Esophagus (tissue), 2 donors: ENCODE measurements around the gene CBFA2T3. TPM values are rescaled to one million over a fixed set of nuclear protein-coding genes. Genes with fewer than 3 reads are reported as not detected.
"Not testable (repeated sequence)": the region's sequence is repeated elsewhere in the genome, so short reads cannot be mapped to it uniquely, and the experiment has no call there.

Experiments used
- H3K27ac ChIP-seq, 2 donors: one replicate each; pipeline ENCODE4 v1.5.1; 2013; ENCODE audit warnings: low read depth in 2 of 2, mild to moderate bottlenecking in 2 of 2, inconsistent platforms in 1 of 2, low read length in 1 of 2, moderate library complexity in 1 of 2
- H3K27me3 ChIP-seq, 2 donors: one replicate each; pipeline ENCODE4 v1.6.1; 2013; ENCODE audit warnings: low read length in 2 of 2, control low read depth in 1 of 2, mild to moderate bottlenecking in 1 of 2; ENCODE audit not compliant: insufficient read depth in 2 of 2, control insufficient read depth in 1 of 2
- H3K36me3 ChIP-seq, 2 donors: one replicate each; pipeline ENCODE4 v1.6.1; 2013; ENCODE audit warnings: low read length in 1 of 2; ENCODE audit not compliant: control insufficient read depth in 2 of 2, insufficient read depth in 2 of 2
- H3K4me1 ChIP-seq, 2 donors: one replicate each; pipeline ENCODE4 v1.6.1; 2013; ENCODE audit warnings: low read length in 1 of 2; ENCODE audit not compliant: control insufficient read depth in 2 of 2, insufficient read depth in 2 of 2
- H3K4me3 ChIP-seq, 2 donors: one replicate each; pipeline ENCODE4 v1.5.1; 2013; ENCODE audit warnings: low read length in 2 of 2, mild to moderate bottlenecking in 2 of 2, low read depth in 1 of 2, moderate library complexity in 1 of 2
- H3K9me3 ChIP-seq, 2 donors: one replicate each; pipeline ENCODE4 v1.6.1; 2013; ENCODE audit warnings: mild to moderate bottlenecking in 2 of 2, low read depth in 1 of 2, low read length in 1 of 2, moderate library complexity in 1 of 2; ENCODE audit not compliant: control insufficient read depth in 2 of 2, insufficient read depth in 1 of 2
- WGBS, 2 donors: extraction: QIAGEN DNeasy Blood & Tissue Kit; methylation state at CpG; one replicate each; pipeline ENCODE4 v1.1.7; 2013; 5-methylcytosine and 5-hydroxymethylcytosine counted together
- polyA plus RNA-seq, 2 donors: library from polyadenylated mRNA; stranded (reverse); fragments of 200-250 nt; gene quantifications; one replicate each; pipeline ENCODE4 v1.2.3, GENCODE V29; 2013
- donor health status: healthy with polysubstance abuse.
- donor health status: Bipolar disorder and iron deficiency.

CBFA2T3 gene
- polyA plus RNA-seq, 2 donors, result 0.93 to 1.4 TPM

- WGBS, 2 donors, result 80 to 81% methylated on average over 23 of the region's 23 CpGs
- H3K9me3 ChIP-seq, result peaks cover 7 to 20% of the 10 kb centered on the region in 2 donors
- H3K27ac ChIP-seq, result no peak overlapping the region
- H3K36me3 ChIP-seq, result no peaks in the 10 kb centered on the region
- no peaks in the 10 kb centered on the region for H3K4me1 ChIP-seq
- H3K4me3 ChIP-seq, result no peak overlapping the region
- H3K27me3 ChIP-seq, result peaks cover 0 to 4% of the 10 kb centered on the region in 2 donors
Observed at GRCh38 chr16:89005201-89006035, 28.4 kb upstream of the CBFA2T3 start.

- peaks cover 0 to 2% of the 10 kb centered on the region in 2 donors for H3K4me1 ChIP-seq
- peaks cover 0 to 4% of the 10 kb centered on the region in 2 donors for H3K27me3 ChIP-seq
- no peak overlapping the region for H3K27ac ChIP-seq
- peaks cover 7 to 16% of the 10 kb centered on the region in 2 donors for H3K9me3 ChIP-seq
- H3K4me3 ChIP-seq, result no peak overlapping the region
- no peaks in the 10 kb centered on the region for H3K36me3 ChIP-seq
- 29 to 31% methylated on average over 34 of the region's 34 CpGs for WGBS, 2 donors
Observed at GRCh38 chr16:89004209-89004831, 27.3 kb upstream of the CBFA2T3 start.

- Histone ChIP-seq H3K36me3 (no peaks in the 10 kb centered on the region), H3K27ac (no peak overlapping the region), H3K9me3 (peaks cover 7 to 17% of the 10 kb centered on the region in 2 donors), H3K4me1 (peaks cover 0 to 2% of the 10 kb centered on the region in 2 donors), H3K27me3 (peaks cover 0 to 4% of the 10 kb centered on the region in 2 donors), H3K4me3 (no peak overlapping the region)
- 33 to 36% methylated on average over 11 of the region's 11 CpGs for WGBS, 2 donors
Observed at GRCh38 chr16:89003831-89004208, 26.8 kb upstream of the CBFA2T3 start.

- no peak overlapping the region for H3K27ac ChIP-seq
- 63 to 64% methylated on average over 41 to 47 of the region's 47 CpGs for WGBS, 2 donors
- H3K27me3 ChIP-seq, result peaks cover 0 to 4% of the 10 kb centered on the region in 2 donors
- peaks cover 0 to 2% of the 10 kb centered on the region in 2 donors for H3K4me1 ChIP-seq
- H3K4me3 ChIP-seq, result no peak overlapping the region
- peaks cover 8 to 22% of the 10 kb centered on the region in 2 donors for H3K9me3 ChIP-seq
- no peaks in the 10 kb centered on the region for H3K36me3 ChIP-seq
Observed at GRCh38 chr16:89002851-89003830, 26.1 kb upstream of the CBFA2T3 start.

GRCh38 chr16:89002081-89002480 lies 25.1 kb upstream of the CBFA2T3 start:
- not testable (repeated sequence) for H3K4me1 ChIP-seq, H3K36me3 ChIP-seq, H3K27me3 ChIP-seq, H3K27ac ChIP-seq, H3K4me3 ChIP-seq
- H3K9me3 ChIP-seq, result peaks cover 15 to 27% of the 10 kb centered on the region in 2 donors
- WGBS, 2 donors, result 91 to 92% methylated on average over 14 to 19 of the region's 19 CpGs

- Histone ChIP-seq H3K27me3 (peaks cover 0 to 4% of the 10 kb centered on the region in 2 donors), H3K4me1 (peaks cover 0 to 2% of the 10 kb centered on the region in 2 donors), H3K4me3 (no peak overlapping the region), H3K27ac (no peak overlapping the region), H3K36me3 (no peaks in the 10 kb centered on the region), H3K9me3 (peaks cover 15 to 30% of the 10 kb centered on the region in 2 donors)
- 56 to 60% methylated on average over 30 of the region's 30 CpGs for WGBS, 2 donors
Observed at GRCh38 chr16:89001117-89002027, 24.4 kb upstream of the CBFA2T3 start.

- H3K9me3 ChIP-seq, result peaks cover 15 to 30% of the 10 kb centered on the region in 2 donors
- no peak overlapping the region for H3K4me3 ChIP-seq
- H3K36me3 ChIP-seq, result no peaks in the 10 kb centered on the region
- H3K27ac ChIP-seq, result no peak overlapping the region
- H3K4me1 ChIP-seq, result peaks cover 0 to 2% of the 10 kb centered on the region in 2 donors
- peaks cover 0 to 4% of the 10 kb centered on the region in 2 donors for H3K27me3 ChIP-seq
- 80 to 81% methylated on average over 36 of the region's 36 CpGs for WGBS, 2 donors
Observed at GRCh38 chr16:89000207-89000959, 23.4 kb upstream of the CBFA2T3 start.

GRCh38 chr16:88999457-89000206 lies 22.6 kb upstream of the CBFA2T3 start:
- Histone ChIP-seq H3K36me3 (no peaks in the 10 kb centered on the region), H3K4me3 (no peak overlapping the region), H3K9me3 (peaks cover 15 to 30% of the 10 kb centered on the region in 2 donors), H3K27ac (no peak overlapping the region), H3K27me3 (peaks cover 0 to 4% of the 10 kb centered on the region in 2 donors), H3K4me1 (peaks cover 0 to 2% of the 10 kb centered on the region in 2 donors)
- WGBS, 2 donors, result 29 to 31% methylated on average over 17 to 22 of the region's 39 CpGs
